Skin of body (tissue), 2 donors: ENCODE data around the gene CASK. TPM values are rescaled to one million over a fixed set of nuclear protein-coding genes. Genes with fewer than 3 reads are reported as not detected.

Source experiments
- DNase-seq: peaks from one replicate; lab custom pipeline; 2025; lab: John Stamatoyannopoulos, UW
- total RNA-seq: library from RNA; depleted of rRNA; stranded (reverse); fragments of >200 nt; gene quantifications from one replicate; pipeline ENCODE4 v1.2.3, GENCODE V29; 2014

CASK gene, protein sequence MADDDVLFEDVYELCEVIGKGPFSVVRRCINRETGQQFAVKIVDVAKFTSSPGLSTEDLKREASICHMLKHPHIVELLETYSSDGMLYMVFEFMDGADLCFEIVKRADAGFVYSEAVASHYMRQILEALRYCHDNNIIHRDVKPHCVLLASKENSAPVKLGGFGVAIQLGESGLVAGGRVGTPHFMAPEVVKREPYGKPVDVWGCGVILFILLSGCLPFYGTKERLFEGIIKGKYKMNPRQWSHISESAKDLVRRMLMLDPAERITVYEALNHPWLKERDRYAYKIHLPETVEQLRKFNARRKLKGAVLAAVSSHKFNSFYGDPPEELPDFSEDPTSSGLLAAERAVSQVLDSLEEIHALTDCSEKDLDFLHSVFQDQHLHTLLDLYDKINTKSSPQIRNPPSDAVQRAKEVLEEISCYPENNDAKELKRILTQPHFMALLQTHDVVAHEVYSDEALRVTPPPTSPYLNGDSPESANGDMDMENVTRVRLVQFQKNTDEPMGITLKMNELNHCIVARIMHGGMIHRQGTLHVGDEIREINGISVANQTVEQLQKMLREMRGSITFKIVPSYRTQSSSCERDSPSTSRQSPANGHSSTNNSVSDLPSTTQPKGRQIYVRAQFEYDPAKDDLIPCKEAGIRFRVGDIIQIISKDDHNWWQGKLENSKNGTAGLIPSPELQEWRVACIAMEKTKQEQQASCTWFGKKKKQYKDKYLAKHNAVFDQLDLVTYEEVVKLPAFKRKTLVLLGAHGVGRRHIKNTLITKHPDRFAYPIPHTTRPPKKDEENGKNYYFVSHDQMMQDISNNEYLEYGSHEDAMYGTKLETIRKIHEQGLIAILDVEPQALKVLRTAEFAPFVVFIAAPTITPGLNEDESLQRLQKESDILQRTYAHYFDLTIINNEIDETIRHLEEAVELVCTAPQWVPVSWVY
- total RNA-seq = 73.9 TPM

DNA sequence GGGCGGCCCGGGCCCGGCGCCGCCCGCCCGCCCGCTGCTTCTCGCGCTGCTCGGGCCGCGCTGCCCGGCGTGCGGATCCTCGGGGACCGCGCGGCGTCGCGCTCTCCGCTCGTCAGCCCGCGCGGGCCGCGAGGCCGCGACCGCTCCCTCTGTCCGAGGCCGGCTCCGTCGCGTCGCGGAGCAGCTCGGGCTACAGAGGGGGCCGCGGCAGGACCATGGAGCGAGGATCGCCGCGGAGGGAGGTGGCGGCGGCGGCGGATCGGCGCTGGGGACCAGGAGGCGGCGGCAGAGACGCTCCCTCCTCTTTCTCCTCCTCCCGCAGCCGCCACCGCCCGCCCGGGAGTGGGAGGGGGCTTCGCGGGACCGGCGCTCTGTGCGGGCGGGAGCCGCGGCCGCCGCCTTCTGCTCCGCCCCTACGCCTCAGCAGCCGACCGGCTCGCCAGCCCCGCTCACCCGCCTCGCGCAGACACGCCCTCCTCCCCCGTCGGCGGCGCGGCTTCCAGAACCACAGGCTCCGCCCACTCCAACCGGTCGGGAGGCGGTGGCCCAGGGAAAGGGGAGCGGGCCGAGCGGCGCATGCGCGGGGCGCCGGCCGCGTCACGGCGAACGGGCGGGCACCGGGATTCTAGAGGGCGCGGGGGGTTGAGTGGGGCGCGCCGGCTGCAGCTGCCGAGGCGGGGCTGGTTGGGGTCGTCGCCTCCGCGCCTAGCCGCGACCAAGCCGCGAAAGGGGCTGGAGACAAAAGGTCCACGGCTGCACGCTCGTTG, at the start of gene CASK:
Gene CASK, minus strand, starts transcription at position 344 of the 767 bp plus-strand sequence. CDS start 566 bp downstream, outside the sequence.
- peak; percentile 91 for DNase-seq

DNA sequence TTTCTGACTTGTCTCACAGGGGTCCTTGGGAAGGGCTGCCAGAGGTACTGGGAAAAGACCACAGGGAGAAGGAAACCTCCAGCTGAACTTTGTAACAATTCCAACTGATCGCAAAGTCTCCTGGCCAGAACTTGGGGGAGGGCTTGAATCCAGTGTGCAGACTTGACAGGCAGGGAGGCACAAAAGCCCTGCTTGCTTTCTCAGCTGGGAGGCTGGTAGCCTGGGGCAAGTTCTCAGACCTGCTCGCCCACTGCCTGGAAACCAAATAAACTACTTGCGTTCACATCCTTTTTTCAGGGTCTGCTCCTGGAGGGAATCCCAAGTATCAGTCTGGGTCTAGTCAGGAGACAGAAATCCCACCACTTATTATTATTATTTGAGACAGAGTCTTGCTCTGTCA, 48.0 kb upstream of the CASK start:
- DNase-seq = no peak

DNA sequence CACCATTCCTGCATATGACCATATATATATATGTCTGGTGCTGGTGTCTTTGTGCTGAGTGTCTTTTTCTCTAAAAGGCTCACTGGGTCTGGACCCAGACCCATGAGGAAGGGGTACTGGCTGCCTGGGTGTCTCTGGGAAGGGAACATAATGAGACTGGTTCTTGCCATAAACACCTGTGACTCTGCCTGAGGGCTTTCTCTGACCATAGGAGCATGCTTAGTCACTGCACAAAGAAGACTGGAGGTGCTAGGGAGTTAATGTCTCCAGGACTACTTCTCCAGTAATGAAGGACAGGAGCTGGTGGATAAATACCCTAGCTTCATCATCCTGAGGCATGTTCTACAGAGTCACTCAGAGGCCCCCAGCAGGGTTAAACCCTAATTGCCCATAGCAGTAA, 47.1 kb upstream of the CASK start:
- no peak for DNase-seq

DNA sequence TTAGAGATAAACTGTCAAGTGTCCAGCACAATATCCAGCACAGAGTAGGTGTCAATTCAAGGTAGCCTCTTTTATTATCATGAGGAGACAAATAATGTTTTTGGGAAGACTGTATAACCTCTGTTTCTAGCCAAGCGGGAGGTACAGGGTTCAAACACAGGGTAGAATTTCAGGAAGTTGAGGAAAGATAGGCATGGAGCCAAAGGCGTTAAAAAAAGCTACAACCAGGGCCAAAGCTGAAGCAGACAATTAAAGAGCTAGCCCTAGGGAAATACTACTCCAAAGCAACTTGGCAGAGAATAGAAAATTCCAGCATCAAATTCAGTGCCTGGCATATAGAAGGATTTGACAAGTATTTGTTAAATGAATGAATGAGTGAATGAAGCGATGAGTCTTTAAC, 40.0 kb upstream of the CASK start:
- DNase-seq = no peak

DNA sequence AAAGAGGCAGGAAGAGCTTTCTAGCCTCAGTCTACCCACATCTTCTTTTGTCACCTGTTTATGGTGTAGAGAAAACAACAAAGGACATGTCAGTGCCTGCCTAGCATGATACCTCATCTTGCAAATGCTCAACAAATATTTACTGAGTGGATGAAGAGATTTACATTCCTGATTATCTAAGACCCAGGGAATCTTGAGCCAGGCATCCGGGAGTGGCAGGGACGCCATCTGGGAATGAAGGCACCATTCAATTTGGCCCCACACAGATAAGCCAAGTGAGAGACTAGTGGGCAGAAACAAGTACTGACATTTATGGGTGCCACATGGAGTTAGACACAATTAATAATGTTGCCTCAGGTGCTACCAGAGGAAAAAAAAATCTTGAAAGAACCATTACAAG, 36.8 kb upstream of the CASK start:
- no peak for DNase-seq

DNA sequence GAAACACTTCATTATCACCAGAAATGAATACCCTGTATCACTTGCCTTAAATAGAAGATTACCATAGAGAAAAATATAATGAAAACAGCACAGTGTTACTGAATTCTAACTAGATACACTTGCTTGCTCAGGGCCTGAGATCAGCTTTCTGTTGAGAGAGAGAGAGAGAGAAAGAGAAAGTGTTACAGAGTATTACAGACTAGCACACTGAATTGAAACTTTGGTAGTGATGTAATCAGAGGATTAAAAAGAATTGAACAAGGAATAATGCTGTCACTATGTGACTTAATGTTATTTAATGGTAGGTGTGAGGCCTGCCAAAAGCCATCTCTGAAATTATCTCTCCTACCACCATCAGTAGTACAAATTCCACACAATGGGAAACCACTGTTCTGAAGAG, 35.5 kb upstream of the CASK start:
- no peak for DNase-seq

DNA sequence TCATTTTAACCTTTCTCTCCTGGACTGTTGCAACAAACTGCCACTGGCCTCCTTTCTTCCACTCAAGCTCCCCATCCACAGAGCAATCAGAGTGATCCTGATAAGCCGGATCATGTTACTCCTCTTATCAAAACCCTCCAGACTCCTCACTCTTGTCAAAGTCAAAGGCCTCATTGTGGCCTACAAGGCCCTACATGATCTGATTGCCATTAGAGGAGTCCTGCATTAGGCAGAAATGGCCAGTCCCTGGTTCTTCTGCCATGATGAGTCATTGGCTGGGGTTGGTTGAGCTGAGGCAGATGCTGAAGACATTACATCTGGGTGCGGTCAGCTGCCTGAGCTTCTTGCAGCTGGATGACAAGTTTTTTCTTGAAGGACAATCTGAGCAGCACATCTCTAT, 32.7 kb upstream of the CASK start:
- no peak for DNase-seq

DNA sequence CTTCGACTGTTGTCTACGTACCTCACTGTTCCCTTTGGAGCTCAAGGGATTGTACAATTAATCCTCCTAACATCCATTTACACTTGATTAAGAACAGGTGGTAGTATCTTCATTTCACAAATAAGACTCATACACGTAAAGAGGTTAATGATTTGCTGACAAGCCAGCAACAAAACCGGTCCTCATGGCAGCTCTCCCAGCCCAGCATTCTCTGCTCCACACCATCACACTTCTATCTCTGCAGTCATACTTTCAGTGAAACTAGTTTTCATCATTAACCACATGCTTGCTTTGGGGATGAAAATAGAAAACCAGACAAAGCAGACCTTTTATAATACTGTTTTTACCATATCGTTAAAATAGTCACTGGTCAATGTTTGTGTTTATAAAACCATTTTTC, 28.7 kb upstream of the CASK start:
- DNase-seq = no peak

DNA sequence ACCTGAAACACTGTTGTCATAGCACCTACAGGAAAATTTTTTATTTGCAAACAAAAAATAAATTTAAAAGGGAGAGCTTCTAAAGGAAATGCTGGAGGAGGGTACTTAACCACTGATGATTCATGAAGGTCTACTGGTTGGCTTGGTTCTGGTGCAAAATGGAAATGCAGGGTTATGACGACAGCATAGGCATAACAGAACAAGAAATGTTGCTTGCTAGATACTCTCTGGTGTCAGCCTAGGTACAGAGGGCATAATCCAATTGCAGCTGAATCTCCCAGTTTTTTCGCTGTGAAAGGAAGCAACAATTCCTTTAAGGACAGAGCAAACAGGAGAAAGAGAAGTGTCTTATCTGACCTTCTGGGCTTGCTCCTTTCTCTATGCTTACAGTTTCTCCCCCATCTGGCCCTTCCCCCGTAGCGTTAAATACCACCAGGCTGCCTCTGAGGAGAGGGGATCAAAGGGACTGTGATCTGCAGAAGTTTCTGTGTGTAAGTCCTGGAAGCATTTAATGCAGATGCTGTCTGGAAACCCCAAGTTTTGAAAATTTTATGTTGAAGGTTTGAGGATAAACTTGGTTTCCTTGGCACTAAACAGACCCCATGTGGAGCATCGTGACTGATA, 23.7 kb upstream of the CASK start:
- DNase-seq = no peak

DNA sequence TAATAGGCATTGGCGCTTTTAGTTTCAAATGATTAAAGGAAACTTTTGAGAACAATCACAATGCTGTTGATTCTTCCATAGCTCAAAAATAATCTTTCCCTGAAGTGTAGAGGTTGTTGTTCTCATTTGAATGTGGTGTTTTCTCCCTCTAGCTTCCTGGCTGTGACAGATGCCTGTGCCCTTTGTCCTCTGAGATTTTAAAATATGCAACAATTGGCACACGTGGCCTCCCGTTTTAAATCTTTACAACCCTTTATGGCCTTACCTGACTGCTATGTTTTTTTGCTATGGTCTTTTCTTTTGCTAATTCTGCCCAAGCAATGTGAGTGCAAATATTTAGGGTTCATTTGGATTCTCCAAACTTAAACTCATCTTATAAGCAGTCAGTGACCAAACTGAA, 22.9 kb upstream of the CASK start:
- DNase-seq = no peak

DNA sequence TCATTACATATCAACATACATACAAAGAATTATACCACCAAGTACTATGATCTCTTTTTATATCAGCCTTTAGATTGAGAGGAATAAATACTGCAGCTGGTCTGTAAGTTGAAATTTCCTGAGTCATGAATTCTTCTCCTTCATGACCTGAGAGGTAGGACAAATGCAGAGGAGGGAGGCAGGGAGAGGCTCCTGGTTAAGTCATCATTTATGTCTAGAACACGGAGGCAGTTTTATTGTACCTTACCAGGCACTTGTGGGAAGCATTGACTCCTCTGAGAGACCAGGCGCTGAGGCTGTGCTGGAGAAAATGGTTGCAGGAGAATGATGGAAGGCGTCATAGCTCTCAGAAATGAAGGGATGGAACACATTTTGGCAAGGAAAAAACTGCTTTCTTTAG, 12.5 kb upstream of the CASK start:
- DNase-seq = no peak

DNA sequence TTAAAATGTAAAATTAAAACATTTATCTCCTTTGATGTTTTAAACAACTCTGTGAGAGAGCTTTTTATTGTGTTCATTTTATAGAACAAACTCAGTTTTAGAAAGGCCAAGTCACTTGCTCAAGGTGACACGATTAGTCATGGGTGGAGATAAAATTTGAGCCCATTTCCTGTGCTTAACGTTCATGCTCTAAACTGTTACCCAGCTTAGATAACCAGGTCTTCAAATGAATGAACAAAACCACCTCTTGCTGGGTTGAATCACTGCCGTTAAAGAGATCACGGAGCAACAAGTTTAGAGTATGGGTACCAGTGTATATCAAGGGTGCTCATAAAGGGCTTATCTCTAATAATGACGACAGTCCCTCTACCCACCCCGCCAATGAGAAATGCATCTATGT, 10.2 kb upstream of the CASK start:
- no peak for DNase-seq

DNA sequence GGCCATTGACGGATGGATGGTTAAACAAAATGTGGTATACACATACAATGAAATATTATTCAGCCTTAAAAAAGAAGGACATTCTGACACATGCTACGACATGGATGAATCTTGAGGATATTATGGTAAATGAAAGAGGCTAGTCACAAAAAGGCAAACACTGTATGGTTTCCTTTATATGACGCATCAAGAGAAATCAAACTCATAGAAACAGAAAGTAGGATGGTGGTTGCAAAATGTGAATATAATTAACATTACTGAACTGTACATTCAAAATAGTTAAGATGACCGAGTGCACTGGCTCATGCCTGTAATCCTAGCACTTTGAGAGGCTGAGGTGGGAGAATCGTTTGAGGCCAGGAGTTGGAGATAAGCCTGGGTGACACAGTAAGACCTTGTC, 9.5 kb upstream of the CASK start:
- DNase-seq = no peak

DNA sequence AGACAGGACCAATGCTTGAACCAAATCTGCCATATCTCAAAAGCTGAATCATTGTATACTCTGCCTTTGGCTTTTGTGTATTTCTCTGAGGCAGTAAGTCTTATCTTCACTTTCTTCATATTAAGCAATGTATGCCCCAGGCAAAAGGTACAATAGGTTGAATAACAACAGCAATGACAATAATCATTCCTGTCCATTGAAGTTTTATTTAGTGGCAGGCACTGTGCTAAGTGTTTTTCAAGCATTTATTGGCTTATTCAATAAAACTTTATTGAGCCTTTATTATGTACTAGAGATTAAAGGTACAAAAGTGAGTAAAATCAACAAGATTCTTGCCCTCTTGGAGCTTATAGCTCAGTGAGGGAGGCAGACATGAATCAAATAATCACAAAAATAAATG, 8.2 kb upstream of the CASK start:
- DNase-seq = no peak

DNA sequence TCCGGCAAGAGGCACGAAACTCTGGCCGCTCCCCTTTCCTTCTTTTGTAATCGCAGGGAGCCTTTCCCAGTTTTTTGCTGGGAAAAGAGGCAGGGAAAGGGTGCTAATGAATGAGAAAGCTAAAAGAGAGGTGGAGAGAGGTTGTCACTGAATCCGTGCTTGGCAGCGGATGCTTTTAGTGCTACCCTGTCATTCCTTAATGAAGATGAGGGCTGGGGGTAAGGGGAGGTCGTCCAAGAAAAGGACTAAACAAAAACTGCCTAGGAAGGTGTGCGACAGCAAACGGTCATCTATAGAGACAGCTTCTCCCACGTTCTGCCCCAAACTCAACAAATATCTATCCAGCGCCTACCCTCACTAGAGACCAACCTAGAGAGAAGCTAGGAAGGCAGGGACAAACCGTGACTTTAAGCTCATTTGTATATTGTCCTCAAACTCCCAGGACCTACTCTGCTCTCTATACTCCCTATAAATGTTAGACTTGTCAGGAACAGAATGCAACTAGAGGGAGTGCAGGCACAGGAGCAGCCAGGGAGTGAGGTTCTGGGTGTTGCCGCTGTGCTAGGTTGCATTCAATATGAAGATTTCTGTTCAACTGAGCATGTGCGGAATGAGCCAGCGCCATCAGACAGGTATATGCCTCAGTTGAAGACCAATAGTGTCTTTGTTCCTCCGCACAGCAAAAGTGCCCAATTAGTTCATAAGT, 777 bp upstream of the CASK start:
- peak; percentile 33 for DNase-seq

DNA sequence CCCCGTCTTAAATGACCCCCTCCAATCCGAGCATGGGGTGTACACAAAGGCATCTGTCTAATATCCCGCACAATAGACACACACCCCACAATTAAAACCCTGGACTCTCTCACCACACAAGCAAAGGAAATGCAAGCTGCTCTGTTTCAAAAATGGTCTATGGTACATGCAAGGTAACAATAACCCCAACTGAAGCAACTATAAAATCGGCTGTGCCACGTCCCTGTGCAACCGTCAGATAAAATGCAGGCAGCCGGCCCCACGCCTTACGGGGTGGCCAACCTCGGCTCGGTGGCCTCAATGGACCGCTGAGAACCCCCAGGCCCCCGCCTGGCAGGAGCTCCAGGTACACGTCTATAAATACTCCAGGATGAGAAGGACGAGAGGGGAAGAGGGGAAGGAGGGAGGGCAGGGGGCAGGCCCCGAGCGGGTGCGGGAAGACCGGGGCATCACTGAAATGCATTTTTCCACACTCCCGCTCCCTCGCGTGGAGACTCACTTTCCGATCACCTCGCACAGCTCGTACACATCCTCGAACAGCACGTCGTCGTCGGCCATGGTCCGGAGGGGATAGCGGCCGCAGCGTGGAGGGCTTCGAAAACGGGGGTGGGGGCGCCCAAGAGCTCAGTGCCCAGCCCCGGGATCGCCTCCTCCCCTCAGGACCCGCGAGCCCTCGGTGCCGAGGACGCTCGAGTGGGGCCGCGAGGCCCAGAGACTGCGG, 763 bp downstream of the CASK start:
- DNase-seq = no peak

DNA sequence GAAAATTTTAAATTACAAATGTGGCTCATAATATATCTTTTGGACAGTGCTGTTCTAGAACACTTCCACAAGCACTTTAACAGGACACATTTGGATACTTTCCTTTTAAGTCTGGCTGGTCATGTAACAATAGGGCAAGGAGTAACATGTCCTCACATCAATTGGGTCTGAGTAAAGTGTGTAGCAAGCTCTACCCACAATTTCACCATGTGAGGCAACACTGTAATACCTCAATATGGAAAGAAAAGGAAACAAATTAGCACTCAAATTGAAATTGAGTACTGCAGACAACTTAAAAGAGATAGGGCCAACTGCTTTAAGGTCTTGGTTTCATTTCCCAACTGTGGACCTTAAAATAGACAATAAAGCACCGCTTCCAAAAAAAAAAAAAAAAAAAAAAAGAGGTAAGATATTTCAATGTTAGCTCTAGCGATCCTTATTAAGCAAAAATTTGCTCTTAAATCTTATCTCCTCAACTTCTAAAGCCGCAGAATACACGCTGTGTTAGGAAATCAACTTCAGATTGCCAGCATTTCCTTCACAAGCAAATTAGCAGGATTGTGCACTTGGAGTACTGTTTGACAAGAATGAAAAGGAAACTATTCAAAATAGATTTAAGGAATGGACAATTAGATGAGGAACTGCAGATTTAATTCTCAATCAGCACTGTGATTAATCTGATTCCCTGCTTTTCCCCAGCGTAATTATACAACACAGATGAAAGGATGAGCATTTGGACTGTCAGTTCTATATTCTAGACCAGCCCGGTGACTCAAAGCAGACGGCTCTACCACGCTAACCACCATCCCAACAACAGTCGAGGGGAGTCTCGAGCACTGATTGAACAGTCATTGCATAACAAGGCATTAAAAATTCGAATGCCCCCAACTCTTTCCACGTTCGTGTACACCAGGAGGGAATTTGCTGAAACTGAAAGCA, 1.6 kb downstream of the CASK start:
- DNase-seq = peak; percentile 13

DNA sequence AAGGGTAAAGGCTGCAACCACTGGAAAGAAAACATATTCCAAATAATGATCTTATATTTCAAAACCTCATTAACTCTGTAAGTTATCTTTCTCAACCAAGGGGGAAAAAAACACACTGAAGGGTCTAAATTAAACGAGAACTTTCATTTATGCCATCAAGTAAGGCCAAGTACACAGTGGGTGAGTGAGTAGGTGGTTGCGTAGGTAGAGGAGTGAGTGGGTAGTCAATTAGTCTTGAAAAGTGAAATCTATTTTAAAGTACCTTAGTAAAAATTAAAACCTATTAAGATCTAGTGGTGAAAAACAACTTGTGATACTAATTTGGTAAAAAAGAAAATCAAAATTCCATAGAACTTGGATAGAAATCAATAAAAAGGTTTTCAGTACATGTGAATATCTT, 3.5 kb downstream of the CASK start:
- no peak for DNase-seq

DNA sequence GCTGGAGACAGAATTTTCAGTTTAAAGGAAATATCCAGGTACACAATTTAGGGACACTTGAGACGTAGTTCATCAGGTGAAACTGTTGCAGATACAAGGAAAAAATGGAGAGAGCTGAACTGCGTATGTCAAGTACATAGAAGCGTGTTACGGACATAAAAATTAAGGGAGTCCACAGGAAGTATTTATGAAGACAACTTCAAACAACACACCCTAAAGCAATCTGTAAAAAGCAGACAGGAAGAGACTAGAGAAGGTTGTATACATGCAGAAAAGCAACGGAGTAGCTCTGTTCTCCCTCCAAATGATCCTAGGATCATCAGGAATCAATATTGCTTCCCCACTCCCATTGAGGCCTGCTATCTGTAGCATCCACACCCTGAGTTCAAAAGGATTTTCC, 5.8 kb downstream of the CASK start:
- DNase-seq = no peak
